NCI-H187 (cell line): ENCODE data around the gene DSCAM.
"Not testable (repeated sequence)": the region's sequence is repeated elsewhere in the genome, so short reads cannot be mapped to it uniquely, and the experiment has no call there.

Experiments used
- DNase-seq, 2 experiments: peaks; one replicate each; lab custom pipeline; 2025; lab: John Stamatoyannopoulos, UW

DSCAM gene

GRCh38 chr21:40244981-40245380 lies 602.0 kb downstream of the DSCAM start:
- DNase-seq = no peak

GRCh38 chr21:40243685-40244084 lies 603.3 kb downstream of the DSCAM start:
- DNase-seq = no peak

- no peak for DNase-seq
These were observed 604.2 kb downstream of the DSCAM start for GRCh38 chr21:40242586-40243265.

- DNase-seq = no peak
These were observed 611.4 kb downstream of the DSCAM start for GRCh38 chr21:40235528-40235927.

- DNase-seq = no peak
These were observed 615.0 kb downstream of the DSCAM start for GRCh38 chr21:40231979-40232378.

- no peak for DNase-seq
These were observed 619.9 kb downstream of the DSCAM start for GRCh38 chr21:40227096-40227495.

GRCh38 chr21:40215941-40216340 lies 631.0 kb downstream of the DSCAM start:
- DNase-seq = no peak

GRCh38 chr21:40210251-40210650 lies 636.7 kb downstream of the DSCAM start:
- DNase-seq = no peak

GRCh38 chr21:40208948-40209345 lies 638.0 kb downstream of the DSCAM start:
- DNase-seq = peak; percentile 71 to 75

- DNase-seq = peak; percentile 35 to 71
These were observed 638.6 kb downstream of the DSCAM start for GRCh38 chr21:40208206-40208947.

GRCh38 chr21:40200946-40201345 lies 646.0 kb downstream of the DSCAM start:
- no peak for DNase-seq

- no peak for DNase-seq
These were observed 646.8 kb downstream of the DSCAM start for GRCh38 chr21:40200126-40200525.

- no peak for DNase-seq
These were observed 652.6 kb downstream of the DSCAM start for GRCh38 chr21:40194185-40194980.

- no peak for DNase-seq
These were observed 655.3 kb downstream of the DSCAM start for GRCh38 chr21:40191616-40192015.

GRCh38 chr21:40191196-40191595 lies 655.8 kb downstream of the DSCAM start:
- DNase-seq = no peak

- DNase-seq = no peak
These were observed 658.9 kb downstream of the DSCAM start for GRCh38 chr21:40187946-40188654.

GRCh38 chr21:40187244-40187643 lies 659.7 kb downstream of the DSCAM start:
- no peak for DNase-seq

GRCh38 chr21:40186045-40186444 lies 660.9 kb downstream of the DSCAM start:
- no peak for DNase-seq

- DNase-seq = no peak
These were observed 661.8 kb downstream of the DSCAM start for GRCh38 chr21:40185208-40185607.

GRCh38 chr21:40182491-40182890 lies 664.5 kb downstream of the DSCAM start:
- not testable (repeated sequence) for DNase-seq

GRCh38 chr21:40179166-40179565 lies 667.8 kb downstream of the DSCAM start:
- DNase-seq = no peak

- DNase-seq = no peak
These were observed 668.2 kb downstream of the DSCAM start for GRCh38 chr21:40178726-40179125.
